BLaER1 (cell line): Measurements from ENCODE around the gene CARD10.

Experiments used
- H3K27ac ChIP-seq: shearing (Covaris generic); formaldehyde crosslinking; 2 replicates; pipeline ENCODE4 v1.8.1; 2022
- H3K27me3 ChIP-seq: shearing (Covaris generic); formaldehyde crosslinking; 2 replicates; pipeline ENCODE4 v1.8.1; 2022
- H3K36me3 ChIP-seq: shearing (Covaris generic); formaldehyde crosslinking; 2 replicates; pipeline ENCODE4 v1.8.1; 2022
- H3K4me1 ChIP-seq: shearing (Covaris generic); formaldehyde crosslinking; 2 replicates; pipeline ENCODE4 v1.8.1; 2022
- H3K4me2 ChIP-seq: shearing (Covaris generic); formaldehyde crosslinking; 2 replicates; pipeline ENCODE4 v1.8.1; 2022
- H3K4me3 ChIP-seq: shearing (Covaris generic); formaldehyde crosslinking; 2 replicates; pipeline ENCODE4 v1.8.1; 2022
- H3K9ac ChIP-seq: shearing (Covaris generic); formaldehyde crosslinking; 2 replicates; pipeline ENCODE4 v1.8.1; 2022
- H3K9me3 ChIP-seq: shearing (Covaris generic); formaldehyde crosslinking; 2 replicates; pipeline ENCODE4 v1.8.1; 2022
- H4K20me1 ChIP-seq: shearing (Covaris generic); formaldehyde crosslinking; 2 replicates; pipeline ENCODE4 v1.8.1; 2022
- Cebpa-rat ChIP-seq: shearing (Covaris generic); IDR thresholded peaks from 2 replicates; pipeline ENCODE4 v1.8.1; 2022

CARD10 gene

DNA sequence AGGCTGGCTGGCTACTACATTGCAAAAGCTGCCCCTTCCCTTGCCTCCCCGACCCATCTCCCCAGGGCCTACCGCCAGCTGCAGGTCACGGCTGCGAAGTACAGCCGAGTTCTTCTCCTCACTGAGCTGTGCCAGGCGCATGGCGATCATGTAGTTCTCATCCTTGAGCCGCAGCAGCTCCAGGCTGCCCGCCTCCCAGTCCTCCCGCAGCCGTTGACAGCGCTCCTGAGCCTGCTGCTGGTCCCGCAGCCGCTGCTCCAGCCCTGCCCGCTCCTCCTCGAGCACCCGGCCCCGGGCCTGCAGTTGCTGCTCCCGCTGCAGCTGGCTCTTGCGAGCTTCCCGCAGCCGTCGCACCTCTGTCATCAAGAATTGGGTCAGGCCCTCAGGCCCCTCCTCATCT is 3.3 kb downstream of the CARD10 start:
- TF ChIP-seq Cebpa-rat, result no peak
- Histone ChIP-seq H3K27me3 (peaks cover 83% of the 10 kb centered on the region), H3K4me2 (no peak overlapping the region)

GRCh38 chr22:37514526-37515051 is 4.6 kb downstream of the CARD10 start:
- Histone ChIP-seq H3K36me3 (no peaks in the 10 kb centered on the region), H3K27ac (no peak overlapping the region), H3K9me3 (no peaks in the 10 kb centered on the region), H3K4me2 (no peak overlapping the region), H3K4me1 (peaks cover 41% of the 10 kb centered on the region), H3K4me3 (no peak overlapping the region), H3K27me3 (peaks cover 73% of the 10 kb centered on the region), H3K9ac (no peak overlapping the region), H4K20me1 (peaks cover 19% of the 10 kb centered on the region)
- TF ChIP-seq Cebpa-rat, result no peak

More for the DNA sequence above, 3.3 kb downstream of the CARD10 start:
- H3K9ac ChIP-seq, result no peak overlapping the region
- no peaks in the 10 kb centered on the region for H3K9me3 ChIP-seq
- H4K20me1 ChIP-seq, result peaks cover 27% of the 10 kb centered on the region
- no peaks in the 10 kb centered on the region for H3K36me3 ChIP-seq
- H3K27ac ChIP-seq, result no peak overlapping the region
- H3K4me3 ChIP-seq, result no peak overlapping the region
- peaks cover 35% of the 10 kb centered on the region for H3K4me1 ChIP-seq

GRCh38 chr22:37511395-37512104 is 7.7 kb downstream of the CARD10 start:
- Histone ChIP-seq H3K9me3 (no peaks in the 10 kb centered on the region), H3K27me3 (peaks cover 42% of the 10 kb centered on the region), H3K36me3 (no peaks in the 10 kb centered on the region), H3K4me1 (peaks cover 30% of the 10 kb centered on the region), H3K4me3 (no peak overlapping the region), H3K9ac (no peak overlapping the region), H4K20me1 (peaks cover 8% of the 10 kb centered on the region; the same call in 1 of the 2 replicates), H3K4me2 (peak overlapping the region; percentile 7; the same call in 1 of the 2 replicates), H3K27ac (no peak overlapping the region)
- TF ChIP-seq Cebpa-rat, result no peak

DNA sequence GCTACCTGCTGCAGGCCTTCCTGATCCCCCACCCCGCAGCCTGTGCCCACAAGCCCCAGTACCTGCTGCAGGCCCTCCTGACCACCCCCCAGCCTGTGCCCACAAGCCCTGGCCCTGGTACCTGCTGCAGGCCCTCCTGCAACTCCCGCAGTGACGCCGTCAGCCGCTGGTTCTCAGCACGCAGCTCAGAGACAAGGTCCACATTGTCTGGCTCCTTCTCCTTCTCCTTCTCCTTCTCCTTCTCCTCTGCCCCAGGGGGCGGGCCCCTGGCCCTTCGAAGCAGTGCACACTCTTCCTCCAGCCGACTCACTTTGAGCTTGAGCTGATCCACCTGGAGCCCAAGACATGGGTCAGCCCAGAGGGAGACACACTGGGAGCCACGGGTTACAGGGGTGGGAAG is 9.1 kb downstream of the CARD10 start:
- TF ChIP-seq Cebpa-rat, result no peak
- Histone ChIP-seq H3K27ac (no peak overlapping the region), H3K4me3 (no peak overlapping the region), H3K27me3 (peaks cover 30% of the 10 kb centered on the region), H3K9ac (no peak overlapping the region), H3K4me2 (peak overlapping the region; percentile 47), H3K4me1 (peaks cover 30% of the 10 kb centered on the region), H4K20me1 (no peaks in the 10 kb centered on the region), H3K36me3 (no peaks in the 10 kb centered on the region), H3K9me3 (no peaks in the 10 kb centered on the region)

GRCh38 chr22:37509059-37509860 is 10.0 kb downstream of the CARD10 start:
- H3K27ac ChIP-seq, result no peak overlapping the region
- peaks cover 30% of the 10 kb centered on the region for H3K4me1 ChIP-seq

GRCh38 chr22:37508431-37508992 is 10.7 kb downstream of the CARD10 start:
- no peak overlapping the region for H3K9ac ChIP-seq
- no peaks in the 10 kb centered on the region for H4K20me1 ChIP-seq
- H3K4me3 ChIP-seq, result no peak overlapping the region
- H3K4me1 ChIP-seq, result peaks cover 30% of the 10 kb centered on the region
- no peaks in the 10 kb centered on the region for H3K36me3 ChIP-seq
- H3K27me3 ChIP-seq, result peaks cover 14% of the 10 kb centered on the region
- H3K27ac ChIP-seq, result no peak overlapping the region
- no peak overlapping the region for H3K4me2 ChIP-seq
- no peak for TF ChIP-seq Cebpa-rat
- no peaks in the 10 kb centered on the region for H3K9me3 ChIP-seq

More at GRCh38 chr22:37509059-37509860, 10.0 kb downstream of the CARD10 start:
- TF ChIP-seq Cebpa-rat, result no peak
- H3K4me2 ChIP-seq, result no peak overlapping the region
- H3K9me3 ChIP-seq, result no peaks in the 10 kb centered on the region
- H4K20me1 ChIP-seq, result no peaks in the 10 kb centered on the region
- peaks cover 21% of the 10 kb centered on the region for H3K27me3 ChIP-seq
- H3K4me3 ChIP-seq, result no peak overlapping the region
- no peak overlapping the region for H3K9ac ChIP-seq
- no peaks in the 10 kb centered on the region for H3K36me3 ChIP-seq

- H3K4me1 ChIP-seq, result peaks cover 27% of the 10 kb centered on the region
- H3K4me3 ChIP-seq, result no peak overlapping the region
- no peak overlapping the region for H3K4me2 ChIP-seq
- H4K20me1 ChIP-seq, result no peaks in the 10 kb centered on the region
- H3K27ac ChIP-seq, result no peak overlapping the region
- no peak overlapping the region for H3K9ac ChIP-seq
- H3K9me3 ChIP-seq, result no peaks in the 10 kb centered on the region
- no peaks in the 10 kb centered on the region for H3K36me3 ChIP-seq
- TF ChIP-seq Cebpa-rat, result no peak
- H3K27me3 ChIP-seq, result peaks cover 6% of the 10 kb centered on the region; the same call in 1 of the 2 replicates
These were observed 11.5 kb downstream of the CARD10 start for GRCh38 chr22:37507731-37508130.

DNA sequence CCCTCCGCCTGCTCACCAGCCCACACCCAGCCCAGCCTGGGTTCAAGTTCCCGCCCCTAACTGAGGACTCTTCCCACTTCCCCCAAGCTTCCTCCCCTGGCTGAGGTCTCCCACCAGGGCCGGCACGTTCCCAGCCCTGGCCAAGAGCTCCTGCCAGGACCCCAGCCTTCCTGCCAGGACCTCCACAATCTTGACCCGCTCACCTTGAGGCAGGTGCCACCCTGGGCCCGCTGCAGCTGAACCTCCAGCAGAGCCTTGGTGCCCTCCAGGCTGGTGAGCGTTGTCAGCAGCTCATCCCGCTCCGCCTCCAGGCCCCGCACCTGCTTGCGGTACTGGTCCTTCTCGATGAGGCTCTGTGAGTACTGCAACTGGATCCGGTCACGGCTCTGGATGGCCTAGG is 13.2 kb downstream of the CARD10 start:
- TF ChIP-seq Cebpa-rat, result no peak
- Histone ChIP-seq H3K27me3 (0 out of 2 replicates have a peak, but pooled peaks cover 3% of the 10 kb centered on the region), H3K4me3 (no peak overlapping the region), H3K27ac (no peak overlapping the region), H3K36me3 (no peaks in the 10 kb centered on the region), H3K9me3 (no peaks in the 10 kb centered on the region), H3K4me2 (no peak overlapping the region), H4K20me1 (no peaks in the 10 kb centered on the region), H3K4me1 (peaks cover 16% of the 10 kb centered on the region), H3K9ac (no peak overlapping the region)

DNA sequence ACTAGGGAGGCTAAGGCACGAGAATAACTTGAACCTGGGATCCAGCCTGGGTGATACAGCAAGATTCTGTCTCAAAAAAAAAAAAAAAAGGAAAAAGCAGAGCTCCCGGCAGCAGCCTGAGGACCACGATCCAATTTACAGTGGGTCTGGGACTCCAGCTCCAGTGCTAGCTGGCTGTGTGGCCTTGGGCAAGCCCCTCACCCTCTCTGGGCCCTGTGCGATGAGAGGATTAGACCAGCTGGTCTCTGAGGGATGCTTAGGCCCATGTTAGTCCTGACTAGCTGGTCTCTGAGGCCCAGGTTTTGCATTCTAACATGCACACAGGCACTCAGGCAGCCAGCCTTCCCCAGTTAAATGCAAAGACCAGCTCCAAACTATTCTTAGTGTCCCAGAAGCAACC is 13.7 kb downstream of the CARD10 start:
- TF ChIP-seq Cebpa-rat, result no peak
- Histone ChIP-seq H3K9ac (no peak overlapping the region), H3K36me3 (no peaks in the 10 kb centered on the region), H3K4me2 (no peak overlapping the region), H3K27me3 (0 out of 2 replicates have a peak, but pooled peaks cover 1% of the 10 kb centered on the region), H3K4me1 (peaks cover 12% of the 10 kb centered on the region), H4K20me1 (no peaks in the 10 kb centered on the region), H3K9me3 (no peaks in the 10 kb centered on the region), H3K4me3 (no peak overlapping the region), H3K27ac (no peak overlapping the region)
